Ascending aorta (tissue), 2 donors: ENCODE data around the gene BABAM2. TPM values are rescaled to one million over a fixed set of nuclear protein-coding genes. Genes with fewer than 3 reads are reported as not detected.

ENCODE experiments used
- DNase-seq, 2 donors: peaks; one replicate each; pipeline ENCODE4 v3.0.0-alpha.2; 2019; ENCODE audit warnings: low spot score in 2 of 2
- H3K27ac ChIP-seq, 2 donors: fragments of 200-600 bp; sonication (generic); one replicate each; pipeline ENCODE4 v1.5.1; 2016 to 2017; ENCODE audit warnings: mild to moderate bottlenecking in 1 of 2
- H3K27me3 ChIP-seq: fragments of 200-600 bp; sonication (generic); one replicate; pipeline ENCODE4 v1.5.1; 2017
- H3K36me3 ChIP-seq, 2 donors: fragments of 200-600 bp; sonication (generic); one replicate each; pipeline ENCODE4 v1.5.1; 2016
- H3K4me1 ChIP-seq, 2 donors: fragments of 200-600 bp; sonication (generic); one replicate each; pipeline ENCODE4 v1.5.1; 2016 to 2017; ENCODE audit warnings: mild to moderate bottlenecking in 1 of 2
- H3K4me3 ChIP-seq, 2 donors: fragments of 200-600 bp; sonication (generic); one replicate each; pipeline ENCODE4 v1.5.1; 2016 to 2017; ENCODE audit warnings: mild to moderate bottlenecking in 1 of 2
- H3K9me3 ChIP-seq, 2 donors: fragments of 200-600 bp; sonication (generic); one replicate each; pipeline ENCODE4 v1.5.1; 2016
- intact Hi-C: fragments of 100-400 bp; cut with DNase I; formaldehyde crosslinking; loops from one replicate; pipeline ENCODE4 v1.15.1; 2023
- total RNA-seq: library from RNA; depleted of rRNA; stranded (reverse); fragments of >200 nt; gene quantifications from one replicate; pipeline ENCODE4 v1.1.0, GENCODE V29; 2016
- TF ChIP-seq, protein P1 (sequence below), 3 experiments: fragments of 200-600 bp in 2 of 3; fragments of 450-650 bp in 1 of 3; sonication (generic) in 2 of 3; IDR thresholded peaks; one replicate each; pipeline ENCODE4 v1.5.1; 2016 to 2019; ENCODE audit warnings: antibody characterized with exemption in 3 of 3, mild to moderate bottlenecking in 1 of 3, moderate library complexity in 1 of 3

BABAM2 gene
- total RNA-seq, 1 donor from 2014 or later, result 19.6 TPM

DNA sequence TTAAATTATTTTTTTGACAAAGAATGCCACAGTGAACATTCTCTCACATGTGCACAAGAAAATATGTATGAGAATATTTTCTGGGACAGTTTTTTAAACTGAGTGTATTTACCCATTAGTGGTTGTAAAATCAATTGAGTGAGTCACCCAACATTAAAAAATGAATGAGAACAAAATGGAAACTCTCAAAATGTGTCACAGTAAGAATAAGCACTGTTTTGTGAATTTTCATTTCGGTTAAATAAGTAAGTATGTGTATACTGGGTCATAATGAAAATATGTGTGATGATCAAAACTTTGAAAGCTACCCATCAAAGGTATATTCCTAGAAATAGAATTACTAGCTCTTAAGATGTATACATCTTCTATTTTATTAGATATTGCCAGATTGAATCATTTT lies 11.6 kb downstream of the BABAM2 start:
- no peak for DNase-seq
- Histone ChIP-seq H3K9me3 (no peaks in the 10 kb centered on the region), H3K27ac (no peak overlapping the region), H3K4me3 (no peak overlapping the region), H3K36me3 (peaks cover 0 to 4% of the 10 kb centered on the region in 2 donors), H3K4me1 (no peaks in the 10 kb centered on the region), H3K27me3 (no peaks in the 10 kb centered on the region)
- intact Hi-C loops, result no loop called here
- TF ChIP-seq, protein P1, sequence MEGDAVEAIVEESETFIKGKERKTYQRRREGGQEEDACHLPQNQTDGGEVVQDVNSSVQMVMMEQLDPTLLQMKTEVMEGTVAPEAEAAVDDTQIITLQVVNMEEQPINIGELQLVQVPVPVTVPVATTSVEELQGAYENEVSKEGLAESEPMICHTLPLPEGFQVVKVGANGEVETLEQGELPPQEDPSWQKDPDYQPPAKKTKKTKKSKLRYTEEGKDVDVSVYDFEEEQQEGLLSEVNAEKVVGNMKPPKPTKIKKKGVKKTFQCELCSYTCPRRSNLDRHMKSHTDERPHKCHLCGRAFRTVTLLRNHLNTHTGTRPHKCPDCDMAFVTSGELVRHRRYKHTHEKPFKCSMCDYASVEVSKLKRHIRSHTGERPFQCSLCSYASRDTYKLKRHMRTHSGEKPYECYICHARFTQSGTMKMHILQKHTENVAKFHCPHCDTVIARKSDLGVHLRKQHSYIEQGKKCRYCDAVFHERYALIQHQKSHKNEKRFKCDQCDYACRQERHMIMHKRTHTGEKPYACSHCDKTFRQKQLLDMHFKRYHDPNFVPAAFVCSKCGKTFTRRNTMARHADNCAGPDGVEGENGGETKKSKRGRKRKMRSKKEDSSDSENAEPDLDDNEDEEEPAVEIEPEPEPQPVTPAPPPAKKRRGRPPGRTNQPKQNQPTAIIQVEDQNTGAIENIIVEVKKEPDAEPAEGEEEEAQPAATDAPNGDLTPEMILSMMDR (IDR thresholded peaks at IDR 0.05), result no peak

DNA sequence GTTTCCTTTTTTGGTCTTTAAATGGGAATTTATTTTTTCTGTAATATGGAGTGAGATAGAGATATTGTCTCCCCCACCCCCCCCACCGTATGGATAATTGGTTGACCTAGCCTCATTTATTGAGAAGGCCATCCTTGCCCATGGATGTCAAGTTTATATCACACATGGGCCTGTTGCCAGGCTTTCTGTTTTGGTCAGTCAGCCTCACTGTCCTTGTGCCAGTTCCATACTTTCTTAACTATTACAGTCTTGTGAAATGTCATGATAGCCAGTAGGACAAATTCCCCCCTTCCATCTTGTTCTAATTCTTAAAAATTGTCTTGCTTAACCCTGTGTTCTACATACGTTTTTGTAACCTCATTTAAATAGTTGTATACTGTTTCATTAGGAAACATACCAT lies 12.5 kb downstream of the BABAM2 start:
- no peaks in the 10 kb centered on the region for H3K27me3 ChIP-seq

GRCh38 chr2:27903649-27904404 lies 13.3 kb downstream of the BABAM2 start:
- DNase-seq, result no peak
- TF ChIP-seq, protein P1 (IDR thresholded peaks at IDR 0.05), result no peak
- Histone ChIP-seq H3K36me3 (no peaks in the 10 kb centered on the region), H3K27me3 (no peaks in the 10 kb centered on the region), H3K9me3 (no peaks in the 10 kb centered on the region), H3K27ac (no peak overlapping the region), H3K4me1 (no peaks in the 10 kb centered on the region), H3K4me3 (no peak overlapping the region)
- intact Hi-C loops, result no loop called here

More for the DNA sequence above, 12.5 kb downstream of the BABAM2 start:
- H3K27ac ChIP-seq, result no peak overlapping the region
- H3K4me1 ChIP-seq, result no peaks in the 10 kb centered on the region
- H3K4me3 ChIP-seq, result no peak overlapping the region
- no peak for DNase-seq
- H3K9me3 ChIP-seq, result no peaks in the 10 kb centered on the region
- H3K36me3 ChIP-seq, result peaks cover 0 to 4% of the 10 kb centered on the region in 2 donors
- intact Hi-C loops, result no loop called here
- TF ChIP-seq, protein P1 (IDR thresholded peaks at IDR 0.05), result no peak

- no peaks in the 10 kb centered on the region for H3K27me3 ChIP-seq
- H3K4me1 ChIP-seq, result no peaks in the 10 kb centered on the region
- H3K27ac ChIP-seq, result no peak overlapping the region
- DNase-seq, result no peak
- TF ChIP-seq, protein P1 (IDR thresholded peaks at IDR 0.05), result no peak
- H3K9me3 ChIP-seq, result no peaks in the 10 kb centered on the region
- no peak overlapping the region for H3K4me3 ChIP-seq
- H3K36me3 ChIP-seq, result no peaks in the 10 kb centered on the region
- intact Hi-C loops, result no loop called here
Measured at GRCh38 chr2:27904405-27904665, 13.8 kb downstream of the BABAM2 start.

GRCh38 chr2:27906074-27906473 lies 15.5 kb downstream of the BABAM2 start:
- H3K27ac ChIP-seq, result no peak overlapping the region
- intact Hi-C loops, result no loop called here
- no peaks in the 10 kb centered on the region for H3K36me3 ChIP-seq
- H3K4me3 ChIP-seq, result no peak overlapping the region
- H3K27me3 ChIP-seq, result no peaks in the 10 kb centered on the region
- H3K4me1 ChIP-seq, result no peaks in the 10 kb centered on the region
- no peaks in the 10 kb centered on the region for H3K9me3 ChIP-seq
- DNase-seq, result no peak
- TF ChIP-seq, protein P1 (IDR thresholded peaks at IDR 0.05), result no peak

DNA sequence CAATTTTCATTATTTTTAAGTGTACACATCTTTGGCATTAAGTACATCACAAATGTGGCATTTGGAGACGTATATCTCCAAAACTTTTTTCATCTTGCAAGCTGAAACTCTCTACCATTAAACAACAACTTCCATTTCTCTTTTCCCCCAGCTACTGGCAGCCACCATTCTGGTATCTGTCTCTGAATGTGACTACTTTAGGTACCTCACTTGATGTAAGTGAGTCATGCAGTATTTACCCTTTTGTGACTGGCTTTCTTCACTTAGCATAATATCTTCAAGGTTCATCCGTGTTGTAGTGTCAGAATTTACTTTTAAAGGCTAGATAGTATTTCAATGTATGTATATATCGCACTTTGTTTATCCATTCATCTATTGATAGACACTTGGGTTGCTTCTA lies 17.0 kb downstream of the BABAM2 start:
- no peak for DNase-seq
- H3K4me3 ChIP-seq, result no peak overlapping the region
- intact Hi-C loops, result no loop called here
- no peaks in the 10 kb centered on the region for H3K9me3 ChIP-seq
- no peak overlapping the region for H3K27ac ChIP-seq
- TF ChIP-seq, protein P1 (IDR thresholded peaks at IDR 0.05), result no peak
- no peaks in the 10 kb centered on the region for H3K27me3 ChIP-seq
- H3K36me3 ChIP-seq, result no peaks in the 10 kb centered on the region
- H3K4me1 ChIP-seq, result no peaks in the 10 kb centered on the region
